Loucy (cell line): Measurements from ENCODE around the gene MCTS1.
A peak's percentile ranks its signal among the peaks of the same experiment; 100 is the strongest.

Source experiments
- H2AFZ ChIP-seq: fragments of 200-600 bp; sonication (generic); 2 replicates; pipeline ENCODE4 v1.6.0; 2016; ENCODE audit warnings: antibody characterized with exemption, mild to moderate bottlenecking, low read length, moderate library complexity
- H3F3A ChIP-seq: fragments of 200-600 bp; 2 replicates; pipeline ENCODE4 v1.6.0; 2016; ENCODE audit warnings: antibody characterized with exemption, low read depth, mild to moderate bottlenecking
- H3K27me3 ChIP-seq: fragments of 200-600 bp; sonication (generic); 2 replicates; pipeline ENCODE4 v1.6.1; 2014; ENCODE audit warnings: low read length, mild to moderate bottlenecking; ENCODE audit not compliant: insufficient read depth, poor library complexity, severe bottlenecking
- H3K36me3 ChIP-seq: fragments of 200-600 bp; sonication (generic); 2 replicates; pipeline ENCODE4 v1.6.1; 2016; ENCODE audit warnings: low read length; ENCODE audit not compliant: insufficient read depth
- H3K4me1 ChIP-seq: fragments of 200-600 bp; sonication (generic); 2 replicates; pipeline ENCODE4 v1.5.1; 2014; ENCODE audit warnings: low read length, mild to moderate bottlenecking; ENCODE audit not compliant: insufficient read depth, poor library complexity, severe bottlenecking
- H3K4me2 ChIP-seq: fragments of 200-600 bp; sonication (generic); 2 replicates; pipeline ENCODE4 v1.6.0; 2014; ENCODE audit warnings: antibody characterized with exemption, low read length, low read depth, mild to moderate bottlenecking; ENCODE audit not compliant: poor library complexity, severe bottlenecking
- H3K4me3 ChIP-seq: fragments of 200-600 bp; sonication (generic); 2 replicates; pipeline ENCODE4 v1.5.1; 2014; ENCODE audit warnings: low read length, mild to moderate bottlenecking, mixed read lengths; ENCODE audit not compliant: poor library complexity, severe bottlenecking
- H3K79me2 ChIP-seq: fragments of 200-600 bp; sonication (generic); 2 replicates; pipeline ENCODE4 v1.6.1; 2014; ENCODE audit warnings: low read length; ENCODE audit not compliant: insufficient read depth
- H3K9ac ChIP-seq: fragments of 200-600 bp; sonication (generic); 2 replicates; pipeline ENCODE4 v1.6.0; 2014; ENCODE audit warnings: mild to moderate bottlenecking, low read depth, low read length, moderate library complexity; ENCODE audit not compliant: poor library complexity, severe bottlenecking
- H3K9me2 ChIP-seq: fragments of 200-600 bp; sonication (generic); replicated peaks from 2 replicates; pipeline ENCODE4 v1.6.1; 2016; ENCODE audit warnings: low read depth, low read length, mixed read lengths
- H3K9me3 ChIP-seq: fragments of 200-600 bp; sonication (generic); 2 replicates; pipeline ENCODE4 v1.6.1; 2014; ENCODE audit warnings: mild to moderate bottlenecking, antibody characterized with exemption, low read length, low read depth; ENCODE audit not compliant: insufficient read depth
- H4K20me1 ChIP-seq: fragments of 200-600 bp; sonication (generic); 2 replicates; pipeline ENCODE4 v1.6.0; 2014; ENCODE audit warnings: antibody characterized with exemption, low read length, mild to moderate bottlenecking; ENCODE audit not compliant: insufficient read depth, poor library complexity, severe bottlenecking
- CTCF ChIP-seq: fragments of 200-600 bp; sonication (generic); conservative IDR thresholded peaks from 2 replicates; pipeline ENCODE4 v1.5.1; 2014; ENCODE audit warnings: mild to moderate bottlenecking, antibody characterized with exemption, low read length
- EZH2phosphoT487 ChIP-seq: fragments of 200-600 bp; IDR thresholded peaks from 2 replicates; pipeline ENCODE4 v1.6.1; 2018; ENCODE audit warnings: antibody characterized with exemption, mild to moderate bottlenecking, moderate library complexity, borderline replicate concordance

MCTS1 gene

DNA sequence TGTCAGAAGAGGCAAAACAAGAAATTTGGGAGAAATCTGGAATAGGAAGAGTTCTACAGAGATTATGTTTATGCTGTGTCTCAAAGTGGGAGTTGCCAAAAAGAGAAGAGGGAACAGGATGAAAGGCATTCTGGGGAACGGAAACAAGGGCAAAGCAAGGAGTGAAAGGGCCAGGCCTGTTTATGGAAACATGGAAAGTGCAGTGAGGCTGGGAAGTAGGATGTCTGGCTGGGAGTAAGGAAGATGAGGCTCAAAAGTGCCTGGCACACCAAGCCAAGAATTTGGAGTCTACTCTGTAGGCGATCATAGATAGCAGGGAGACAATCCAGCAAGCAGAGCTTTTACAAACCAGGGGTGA is 41.4 kb upstream of the MCTS1 start:
- Histone ChIP-seq H3K27me3 (no peaks in the 10 kb centered on the region), H3K9me2 (no peaks in the 10 kb centered on the region), H3K79me2 (peaks cover 38% of the 10 kb centered on the region), H4K20me1 (peaks cover 22% of the 10 kb centered on the region), H3F3A (no peaks in the 10 kb centered on the region), H2AFZ (no peak overlapping the region), H3K4me3 (peak overlapping the region; percentile 93), H3K4me1 (peaks cover 12% of the 10 kb centered on the region), H3K4me2 (peak overlapping the region; percentile 79), H3K9ac (peak overlapping the region; percentile 93), H3K9me3 (no peaks in the 10 kb centered on the region), H3K36me3 (no peaks in the 10 kb centered on the region)
- no peak for TF ChIP-seq CTCF
- no peak for TF ChIP-seq EZH2phosphoT487

- TF ChIP-seq CTCF (no peak), EZH2phosphoT487 (no peak)
- H3K79me2 ChIP-seq: peaks cover 14% of the 10 kb centered on the region
- H3K27me3 ChIP-seq: no peaks in the 10 kb centered on the region
- peaks cover 7% of the 10 kb centered on the region for H3K4me1 ChIP-seq
- no peak overlapping the region for H3K4me3 ChIP-seq
- H3F3A ChIP-seq: no peaks in the 10 kb centered on the region
- H3K9me3 ChIP-seq: no peaks in the 10 kb centered on the region
- no peaks in the 10 kb centered on the region for H4K20me1 ChIP-seq
- no peaks in the 10 kb centered on the region for H3K36me3 ChIP-seq
- H3K4me2 ChIP-seq: no peak overlapping the region
- no peak overlapping the region for H3K9ac ChIP-seq
- H3K9me2 ChIP-seq: no peaks in the 10 kb centered on the region
- no peak overlapping the region for H2AFZ ChIP-seq
Observed at GRCh38 chrX:120564925-120565324, 39.0 kb upstream of the MCTS1 start.

GRCh38 chrX:120566817-120567216 is 37.1 kb upstream of the MCTS1 start:
- TF ChIP-seq EZH2phosphoT487 (no peak), CTCF (no peak)
- H3K79me2 ChIP-seq: peaks cover 8% of the 10 kb centered on the region; the same call in 1 of the 2 replicates
- H3K4me2 ChIP-seq: no peak overlapping the region
- H3K4me1 ChIP-seq: peaks cover 7% of the 10 kb centered on the region
- no peaks in the 10 kb centered on the region for H3K9me2 ChIP-seq
- no peak overlapping the region for H3K4me3 ChIP-seq
- no peaks in the 10 kb centered on the region for H3K9me3 ChIP-seq
- no peaks in the 10 kb centered on the region for H3K27me3 ChIP-seq
- H4K20me1 ChIP-seq: no peaks in the 10 kb centered on the region
- H3K36me3 ChIP-seq: no peaks in the 10 kb centered on the region
- H2AFZ ChIP-seq: no peak overlapping the region
- H3F3A ChIP-seq: no peaks in the 10 kb centered on the region
- H3K9ac ChIP-seq: no peak overlapping the region
